Activated CD4-positive, alpha-beta T cell treated with anti-CD3 and anti-CD28 coated beads, Interleukin-2, amount 50 U/mL, for 16 hours (primary cell): ENCODE results near the gene ZNF853.
"Not testable (repeated sequence)": the region's sequence is repeated elsewhere in the genome, so short reads cannot be mapped to it uniquely, and the experiment has no call there.

Experiments
- DNase-seq: peaks from one replicate; pipeline ENCODE4 v3.0.0-alpha.2; 2020

Gene ZNF853

GRCh38 chr7:6653071-6654003 is 37.9 kb downstream of the ZNF853 start:
- DNase-seq, result no peak

- DNase-seq, result no peak
These were observed 38.9 kb downstream of the ZNF853 start for GRCh38 chr7:6654113-6654841.

GRCh38 chr7:6654842-6655610 is 39.6 kb downstream of the ZNF853 start:
- DNase-seq, result no peak

- no peak for DNase-seq
These were observed 40.4 kb downstream of the ZNF853 start for GRCh38 chr7:6655636-6656385.

GRCh38 chr7:6656413-6656812 is 41.0 kb downstream of the ZNF853 start:
- DNase-seq, result no peak

GRCh38 chr7:6658618-6659345 is 43.4 kb downstream of the ZNF853 start:
- no peak for DNase-seq

- DNase-seq, result not testable (repeated sequence)
These were observed 55.4 kb downstream of the ZNF853 start for GRCh38 chr7:6670851-6671250.
